NCI-H1436 treated with DMSO at 0.1 percent for 48 hours (cell line): ENCODE data around the gene DNTTIP2.
"Not testable (repeated sequence)": the region's sequence is repeated elsewhere in the genome, so short reads cannot be mapped to it uniquely, and the experiment has no call there.

Experiments
- DNase-seq: peaks from one replicate; lab custom pipeline; 2025; lab: John Stamatoyannopoulos, UW

Gene DNTTIP2, protein sequence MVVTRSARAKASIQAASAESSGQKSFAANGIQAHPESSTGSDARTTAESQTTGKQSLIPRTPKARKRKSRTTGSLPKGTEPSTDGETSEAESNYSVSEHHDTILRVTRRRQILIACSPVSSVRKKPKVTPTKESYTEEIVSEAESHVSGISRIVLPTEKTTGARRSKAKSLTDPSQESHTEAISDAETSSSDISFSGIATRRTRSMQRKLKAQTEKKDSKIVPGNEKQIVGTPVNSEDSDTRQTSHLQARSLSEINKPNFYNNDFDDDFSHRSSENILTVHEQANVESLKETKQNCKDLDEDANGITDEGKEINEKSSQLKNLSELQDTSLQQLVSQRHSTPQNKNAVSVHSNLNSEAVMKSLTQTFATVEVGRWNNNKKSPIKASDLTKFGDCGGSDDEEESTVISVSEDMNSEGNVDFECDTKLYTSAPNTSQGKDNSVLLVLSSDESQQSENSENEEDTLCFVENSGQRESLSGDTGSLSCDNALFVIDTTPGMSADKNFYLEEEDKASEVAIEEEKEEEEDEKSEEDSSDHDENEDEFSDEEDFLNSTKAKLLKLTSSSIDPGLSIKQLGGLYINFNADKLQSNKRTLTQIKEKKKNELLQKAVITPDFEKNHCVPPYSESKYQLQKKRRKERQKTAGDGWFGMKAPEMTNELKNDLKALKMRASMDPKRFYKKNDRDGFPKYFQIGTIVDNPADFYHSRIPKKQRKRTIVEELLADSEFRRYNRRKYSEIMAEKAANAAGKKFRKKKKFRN

GRCh38 chr1:93878889-93879586 lies at the start of gene DNTTIP2:
Gene DNTTIP2 (minus strand): TSS chr1:93879206. CDS start chr1:93879148, 58 bp downstream.
- peak; percentile 46 for DNase-seq

- no peak for DNase-seq
These were observed 46.2 kb upstream of the DNTTIP2 start for GRCh38 chr1:93925206-93925605.

- DNase-seq = no peak
These were observed 40.8 kb upstream of the DNTTIP2 start for GRCh38 chr1:93919780-93920179.

- no peak for DNase-seq
These were observed 38.3 kb upstream of the DNTTIP2 start for GRCh38 chr1:93917302-93917701.

DNA sequence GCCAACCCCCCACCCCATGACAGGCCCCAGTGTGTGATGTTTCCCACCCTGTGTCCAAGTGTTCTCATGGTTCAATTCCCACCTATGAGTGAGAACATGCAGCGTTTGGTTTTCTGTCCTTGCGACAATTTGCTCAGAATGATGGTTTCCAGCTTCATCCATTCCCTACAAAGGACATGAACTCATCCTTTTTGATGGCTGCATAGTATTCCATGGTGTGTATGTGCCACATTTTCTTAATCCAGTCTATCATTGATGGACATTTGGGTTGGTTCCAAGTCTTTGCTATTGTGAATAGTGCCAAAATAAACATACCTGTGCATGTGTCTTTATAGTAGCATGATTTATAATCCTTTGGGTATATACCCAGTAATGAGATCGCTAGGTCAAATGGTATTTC lies 31.9 kb upstream of the DNTTIP2 start:
- not testable (repeated sequence) for DNase-seq

DNA sequence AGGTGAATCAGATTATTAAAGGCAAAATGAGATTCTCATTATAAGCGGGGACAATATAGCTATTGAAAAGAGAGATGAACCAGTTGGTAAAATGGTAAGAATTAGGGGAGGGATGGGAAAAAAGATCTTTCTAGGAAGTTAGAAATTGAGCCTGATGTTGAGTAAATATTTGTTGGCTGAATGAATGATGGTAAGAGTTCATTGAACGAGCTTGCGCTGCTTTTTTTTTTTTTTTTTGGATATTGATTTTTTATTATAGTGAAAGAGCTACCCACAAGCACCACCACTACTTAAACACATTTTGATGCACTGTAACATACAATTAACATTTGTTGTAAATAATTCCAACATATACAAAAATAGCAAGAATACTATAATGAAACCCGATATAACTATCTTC lies 31.3 kb upstream of the DNTTIP2 start:
- DNase-seq = no peak

- peak; percentile 54 for DNase-seq
These were observed 30.4 kb upstream of the DNTTIP2 start, which contains the start of gene GCLM for GRCh38 chr1:93909146-93910050. Gene GCLM (minus strand): TSS chr1:93909430. CDS start chr1:93909163, 267 bp downstream.

DNA sequence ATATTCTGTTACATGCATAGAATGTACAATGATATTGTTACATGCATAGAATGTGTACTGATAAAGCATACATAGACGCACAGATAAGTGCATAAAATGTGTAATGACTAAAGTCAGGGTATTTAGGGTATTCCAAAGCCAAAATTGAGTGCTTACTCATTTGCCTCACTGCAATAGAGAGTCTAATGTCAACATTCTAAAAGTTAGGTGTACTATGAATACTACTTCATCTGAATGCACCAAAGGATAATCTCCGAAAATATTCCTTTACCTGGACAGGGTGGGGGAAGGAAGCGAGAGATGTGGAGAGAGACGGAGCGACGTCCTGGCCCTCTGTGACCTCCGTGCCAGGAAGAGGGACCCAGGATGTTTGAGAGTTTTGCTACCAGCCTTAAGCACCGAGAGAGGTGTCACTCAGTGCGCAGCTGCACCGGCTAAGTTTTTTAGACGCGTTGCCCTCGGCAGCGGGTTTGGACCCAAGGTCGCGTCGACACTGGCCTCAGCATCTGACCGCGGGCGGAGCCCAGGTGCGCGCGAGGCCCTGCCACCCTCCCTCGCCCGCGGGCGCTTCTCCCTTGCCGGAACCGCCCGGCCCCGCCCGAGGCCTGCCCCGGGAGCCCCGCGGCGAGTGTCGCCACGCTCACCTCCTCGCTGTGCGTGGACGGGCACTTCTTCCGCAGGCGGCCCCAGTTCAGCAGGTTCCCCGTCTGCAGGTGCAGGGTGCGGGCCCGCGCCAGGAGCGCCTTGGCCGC lies 29.6 kb upstream of the DNTTIP2 start:
- no peak for DNase-seq

DNA sequence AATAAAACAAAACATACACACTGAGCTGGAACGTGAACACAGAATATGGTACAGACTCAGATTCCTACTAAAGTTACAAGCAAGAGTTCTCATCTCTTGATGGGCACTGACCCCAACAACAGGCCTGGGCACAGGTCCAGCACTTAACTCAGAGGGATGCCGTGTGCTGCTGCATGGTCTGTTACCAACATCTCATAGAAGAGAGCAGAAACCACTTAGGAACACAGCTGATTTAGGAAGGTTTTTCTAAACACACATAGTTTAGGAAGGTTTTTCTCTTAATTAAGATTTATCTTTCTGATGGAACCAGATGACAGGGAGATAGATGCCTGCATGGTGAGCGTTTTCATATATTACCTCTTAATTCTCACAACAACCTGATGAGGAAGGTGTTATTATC lies 28.7 kb upstream of the DNTTIP2 start:
- DNase-seq = no peak

- DNase-seq = no peak
These were observed 27.5 kb upstream of the DNTTIP2 start for GRCh38 chr1:93906480-93906879.

GRCh38 chr1:93905734-93906133 lies 26.7 kb upstream of the DNTTIP2 start:
- DNase-seq = no peak

- DNase-seq = no peak
These were observed 26.0 kb upstream of the DNTTIP2 start for GRCh38 chr1:93905051-93905450.

DNA sequence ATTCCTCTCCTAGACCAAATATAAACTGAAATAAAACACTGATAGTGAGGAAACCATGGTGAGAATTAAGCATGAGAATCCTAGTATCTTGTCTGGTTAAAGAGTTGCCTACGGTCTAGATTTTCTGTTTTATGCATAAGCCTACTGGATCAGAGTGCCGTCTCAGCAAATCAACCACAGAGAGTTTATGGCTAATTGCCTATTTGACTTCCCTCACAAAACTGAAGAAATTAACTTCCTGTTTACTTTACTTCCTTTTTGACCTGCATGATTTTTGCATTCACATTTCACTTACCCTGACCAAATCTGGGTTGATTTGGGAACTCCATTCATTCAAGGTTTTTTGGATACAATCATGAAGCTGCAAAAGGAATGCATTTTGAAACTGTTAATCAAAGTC lies 25.2 kb upstream of the DNTTIP2 start:
- DNase-seq = no peak

- no peak for DNase-seq
These were observed 21.9 kb upstream of the DNTTIP2 start for GRCh38 chr1:93900723-93901504.

DNA sequence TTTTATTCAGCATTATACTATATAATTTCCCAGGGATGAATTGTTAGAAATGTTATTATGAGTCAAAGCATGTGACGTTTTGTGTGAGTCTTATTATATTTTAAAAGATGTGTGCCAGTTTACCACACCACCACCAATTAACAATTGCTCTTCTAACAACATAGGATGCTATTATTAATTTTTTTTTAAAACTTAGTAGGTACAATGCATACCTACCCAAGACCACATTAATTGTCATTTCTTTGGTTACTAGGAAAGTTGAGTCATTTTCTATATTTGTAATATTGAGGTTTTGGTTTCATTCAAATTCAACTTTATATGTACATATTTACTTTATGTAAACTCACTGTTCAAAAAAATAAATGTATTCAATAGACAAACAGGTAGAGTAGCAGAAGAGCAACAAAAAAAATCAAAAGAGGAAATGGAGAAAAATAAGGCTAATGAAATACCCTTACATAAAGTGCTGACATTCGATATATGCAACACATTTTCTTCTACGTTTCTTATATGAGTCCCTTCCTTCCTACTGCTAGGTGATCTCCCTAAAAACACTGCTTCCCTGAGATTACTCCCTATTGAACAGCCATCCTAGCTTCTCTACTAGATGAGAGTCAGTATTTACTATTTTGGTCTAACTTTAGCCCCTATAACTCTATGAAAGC lies 20.7 kb upstream of the DNTTIP2 start:
- DNase-seq = no peak

GRCh38 chr1:93888900-93889299 lies 9.9 kb upstream of the DNTTIP2 start:
- no peak for DNase-seq

GRCh38 chr1:93882269-93882668 lies 3.3 kb upstream of the DNTTIP2 start:
- DNase-seq = no peak

- no peak for DNase-seq
These were observed 1.7 kb upstream of the DNTTIP2 start for GRCh38 chr1:93880731-93881130.

GRCh38 chr1:93878501-93878888 lies 511 bp downstream of the DNTTIP2 start:
- no peak for DNase-seq
